GM23338 (cell line): Measurements from ENCODE around the gene MICAL2.

Experiments used
- CREB1 ChIP-seq: fragments of 250-450 bp; sonication (Bioruptor Pico); IDR thresholded peaks from 2 replicates; pipeline ENCODE4 v1.5.0; 2020; ENCODE audit warnings: low read depth, mild to moderate bottlenecking, moderate library complexity
- CTCF ChIP-seq, 2 experiments: fragments of 200-600 bp in 1 of 2; sonication (generic) in 1 of 2; conservative IDR thresholded peaks; 2 replicates each; pipeline versions ENCODE4 v1.5.1 to v1.6.1; 2016 to 2017; ENCODE audit warnings: antibody characterized with exemption in 2 of 2, low read depth in 2 of 2, mild to moderate bottlenecking in 2 of 2, moderate library complexity in 1 of 2
- ETS1 ChIP-seq: IDR thresholded peaks from 2 replicates; pipeline ENCODE4 v1.6.1; 2016; ENCODE audit warnings: antibody characterized with exemption
- EZH2 ChIP-seq: fragments of 200-600 bp; sonication (generic); IDR thresholded peaks from one replicate; pipeline ENCODE4 v1.8.0; 2017; ENCODE audit warnings: antibody characterized with exemption, mild to moderate bottlenecking, low read depth; ENCODE audit not compliant: unreplicated experiment
- EZH2phosphoT487 ChIP-seq: fragments of 200-600 bp; sonication (generic); IDR thresholded peaks from one replicate; pipeline ENCODE4 v1.8.1; 2018; ENCODE audit warnings: antibody characterized with exemption; ENCODE audit not compliant: unreplicated experiment
- JUNB ChIP-seq: IDR thresholded peaks from one replicate; pipeline ENCODE4 v1.6.1; 2016; ENCODE audit warnings: antibody characterized with exemption; ENCODE audit not compliant: unreplicated experiment
- NANOG ChIP-seq: IDR thresholded peaks from 2 replicates; pipeline ENCODE4 v1.6.1; 2016; ENCODE audit warnings: antibody characterized with exemption, borderline replicate concordance
- POLR2AphosphoS5 ChIP-seq: IDR thresholded peaks from 2 replicates; pipeline ENCODE4 v1.6.1; 2016; ENCODE audit warnings: antibody characterized with exemption, low read depth
- REST ChIP-seq: IDR thresholded peaks from one replicate; pipeline ENCODE4 v1.6.1; 2018; ENCODE audit warnings: antibody characterized with exemption; ENCODE audit not compliant: unreplicated experiment
- STAT1 ChIP-seq: IDR thresholded peaks from one replicate; pipeline ENCODE4 v1.6.1; 2016; ENCODE audit warnings: antibody characterized with exemption; ENCODE audit not compliant: unreplicated experiment
- ZNF114 ChIP-seq: fragments of 250-450 bp; sonication (Bioruptor Pico); IDR thresholded peaks from 2 replicates; pipeline ENCODE4 v1.5.0; 2020; ENCODE audit warnings: mild to moderate bottlenecking, moderate library complexity
- ZNF331 ChIP-seq: fragments of 250-450 bp; sonication (Bioruptor Pico); IDR thresholded peaks from 2 replicates; pipeline ENCODE4 v1.5.0; 2020; ENCODE audit warnings: low read depth, mild to moderate bottlenecking, moderate library complexity
- ZNF462 ChIP-seq: fragments of 250-450 bp; sonication (Bioruptor Pico); IDR thresholded peaks from 2 replicates; pipeline ENCODE4 v1.5.0; 2020; ENCODE audit warnings: mild to moderate bottlenecking, moderate library complexity

GRCh38 chr11:12100841-12101242 lies 9.5 kb upstream of the MICAL2 start:
- no peak for TF ChIP-seq EZH2
- no peak for TF ChIP-seq EZH2phosphoT487
- TF ChIP-seq POLR2AphosphoS5 = no peak
- TF ChIP-seq CTCF (conservative IDR thresholded peaks at IDR 0.05; ENCODE audit: low read depth in 2 of 2) = no peak
- no peak for TF ChIP-seq REST
- TF ChIP-seq ZNF114 (CRISPR knock-in tag) = no peak
- no peak for TF ChIP-seq CREB1 (CRISPR knock-in tag)
- TF ChIP-seq JUNB = no peak
- TF ChIP-seq ZNF462 (CRISPR knock-in tag) = no peak
- no peak for TF ChIP-seq ZNF331
- TF ChIP-seq ETS1 = no peak
- no peak for TF ChIP-seq STAT1
- no peak for TF ChIP-seq NANOG
